HEK293 (cell line): ENCODE measurements around the gene FADS1.

Source experiments
- CTCF ChIA-PET: fragments of 350-600 bp; formaldehyde crosslinking; extraction: SDS; loops from one replicate; lab custom pipeline; 2021; ENCODE audit warnings: antibody characterized with exemption; lab: Yijun Ruan, JAX
- POLR2A ChIA-PET: fragments of 300-600 bp; formaldehyde crosslinking; extraction: SDS; loops from one replicate; lab custom pipeline; 2020; ENCODE audit warnings: antibody characterized with exemption, inconsistent platforms; lab: Yijun Ruan, JAX
- H3K27ac ChIP-seq: fragments of 200-500 bp; sonication (Bioruptor generic); 2 replicates; pipeline ENCODE4 v1.5.1; 2014; ENCODE audit warnings: low read depth, low read length, control low read depth, inconsistent platforms; ENCODE audit errors: extremely low read depth
- H3K36me3 ChIP-seq, 2 experiments: fragments of 200-500 bp in 1 of 2; sonication (Bioruptor generic) in 1 of 2; 1 replicate in 1 of 2; 2 replicates in 1 of 2; pipeline ENCODE4 v1.5.1; 2014 to 2017; ENCODE audit warnings: inconsistent platforms in 2 of 2, low read length in 2 of 2; ENCODE audit not compliant: control insufficient read depth in 2 of 2, insufficient read depth in 1 of 2
- H3K4me1 ChIP-seq: fragments of 200-500 bp; sonication (Bioruptor generic); 2 replicates; pipeline ENCODE4 v1.5.1; 2014; ENCODE audit warnings: mild to moderate bottlenecking, low read length, inconsistent platforms; ENCODE audit not compliant: control insufficient read depth, insufficient read depth
- H3K4me3 ChIP-seq: 2 replicates; pipeline ENCODE4 v1.5.1; 2011; ENCODE audit warnings: low read depth, mild to moderate bottlenecking, control low read depth, low read length, moderate library complexity
- H3K9me3 ChIP-seq: fragments of 200-500 bp; sonication (Bioruptor generic); 2 replicates; pipeline ENCODE4 v1.5.1; 2014; ENCODE audit warnings: low read depth, low read length, inconsistent platforms; ENCODE audit not compliant: control insufficient read depth, insufficient read depth
- AEBP2 ChIP-seq: fragments of 450-650 bp; formaldehyde crosslinking; IDR thresholded peaks from 2 replicates; pipeline ENCODE4 v1.5.1; 2016; ENCODE audit warnings: missing biosample characterization, missing genetic modification characterization, borderline replicate concordance
- GLIS2 ChIP-seq: fragments of 450-650 bp; formaldehyde crosslinking; IDR thresholded peaks from 2 replicates; pipeline ENCODE4 v1.5.1; 2016; ENCODE audit warnings: missing biosample characterization, missing genetic modification characterization
- HOXC10 ChIP-seq: sonication (generic); formaldehyde crosslinking; IDR thresholded peaks from 2 replicates; pipeline ENCODE4 v1.8.1; 2023; ENCODE audit warnings: mild to moderate bottlenecking, missing genetic modification reagents
- IKZF3 ChIP-seq: fragments of 450-650 bp; IDR thresholded peaks from 2 replicates; pipeline ENCODE4 v1.5.0; 2018; ENCODE audit warnings: missing biosample characterization, mild to moderate bottlenecking, missing genetic modification characterization, moderate library complexity
- KLF1 ChIP-seq: fragments of 450-650 bp; formaldehyde crosslinking; IDR thresholded peaks from 2 replicates; pipeline ENCODE4 v1.5.1; 2016; ENCODE audit warnings: missing biosample characterization, missing genetic modification characterization
- KLF16 ChIP-seq: fragments of 450-650 bp; formaldehyde crosslinking; IDR thresholded peaks from 2 replicates; pipeline ENCODE4 v1.5.1; 2017; ENCODE audit warnings: missing biosample characterization, missing genetic modification characterization
- SCRT1 ChIP-seq: fragments of 450-650 bp; formaldehyde crosslinking; IDR thresholded peaks from 2 replicates; pipeline ENCODE4 v1.5.1; 2016; ENCODE audit warnings: missing biosample characterization, missing genetic modification characterization, borderline replicate concordance
- SP2 ChIP-seq: fragments of 450-650 bp; formaldehyde crosslinking; IDR thresholded peaks from 2 replicates; pipeline ENCODE4 v1.5.1; 2016; ENCODE audit warnings: missing biosample characterization, missing genetic modification characterization
- ZBTB17 ChIP-seq: fragments of 450-650 bp; formaldehyde crosslinking; IDR thresholded peaks from 2 replicates; pipeline ENCODE4 v1.5.1; 2016; ENCODE audit warnings: missing biosample characterization, missing genetic modification characterization
- ZBTB20 ChIP-seq: fragments of 450-650 bp; formaldehyde crosslinking; IDR thresholded peaks from 2 replicates; pipeline ENCODE4 v1.5.1; 2016; ENCODE audit warnings: missing biosample characterization, missing genetic modification characterization
- ZFP69B ChIP-seq: fragments of 450-650 bp; formaldehyde crosslinking; IDR thresholded peaks from 2 replicates; pipeline ENCODE4 v1.5.1; 2016; ENCODE audit warnings: missing biosample characterization, missing genetic modification characterization
- ZNF10 ChIP-seq: fragments of 450-650 bp; formaldehyde crosslinking; IDR thresholded peaks from 2 replicates; pipeline ENCODE4 v1.5.1; 2017; ENCODE audit warnings: missing biosample characterization, missing genetic modification characterization
- ZNF169 ChIP-seq: fragments of 450-650 bp; formaldehyde crosslinking; IDR thresholded peaks from 2 replicates; pipeline ENCODE4 v1.5.1; 2016; ENCODE audit warnings: missing biosample characterization, missing genetic modification characterization
- ZNF23 ChIP-seq: fragments of 450-650 bp; formaldehyde crosslinking; IDR thresholded peaks from 2 replicates; pipeline ENCODE4 v1.5.1; 2016; ENCODE audit warnings: missing biosample characterization, missing genetic modification characterization, borderline replicate concordance
- ZNF311 ChIP-seq: fragments of 450-650 bp; formaldehyde crosslinking; IDR thresholded peaks from 2 replicates; pipeline ENCODE4 v1.5.1; 2017; ENCODE audit warnings: missing biosample characterization, missing genetic modification characterization, borderline replicate concordance
- ZNF335 ChIP-seq: fragments of 450-650 bp; formaldehyde crosslinking; conservative IDR thresholded peaks from 2 replicates; pipeline ENCODE4 v1.5.1; 2016; ENCODE audit warnings: missing biosample characterization, missing genetic modification characterization
- ZNF341 ChIP-seq: fragments of 450-650 bp; formaldehyde crosslinking; IDR thresholded peaks from 2 replicates; pipeline ENCODE4; 2016; ENCODE audit warnings: low read depth, missing biosample characterization, missing genetic modification characterization
- ZNF521 ChIP-seq: fragments of 450-650 bp; formaldehyde crosslinking; IDR thresholded peaks from 2 replicates; pipeline ENCODE4 v1.5.1; 2017; ENCODE audit warnings: missing biosample characterization, mild to moderate bottlenecking, missing genetic modification characterization
- ZNF600 ChIP-seq: fragments of 450-650 bp; formaldehyde crosslinking; IDR thresholded peaks from 2 replicates; pipeline ENCODE4 v1.5.1; 2016; ENCODE audit warnings: missing biosample characterization, missing genetic modification characterization
- ZNF629 ChIP-seq: fragments of 450-650 bp; formaldehyde crosslinking; IDR thresholded peaks from 2 replicates; pipeline ENCODE4 v1.5.1; 2017; ENCODE audit warnings: missing biosample characterization, missing genetic modification characterization
- ZNF792 ChIP-seq: fragments of 450-650 bp; formaldehyde crosslinking; IDR thresholded peaks from 2 replicates; pipeline ENCODE4 v1.5.1; 2016; ENCODE audit warnings: missing biosample characterization, missing genetic modification characterization
- ZNF830 ChIP-seq: fragments of 450-650 bp; IDR thresholded peaks from 2 replicates; pipeline ENCODE4 v1.5.0; 2018; ENCODE audit warnings: missing biosample characterization, missing genetic modification characterization, low read depth, mild to moderate bottlenecking, moderate library complexity
- ZSCAN16 ChIP-seq: fragments of 450-650 bp; formaldehyde crosslinking; IDR thresholded peaks from 2 replicates; pipeline ENCODE4 v1.5.1; 2016; ENCODE audit warnings: missing biosample characterization, missing genetic modification characterization
- ZSCAN23 ChIP-seq: fragments of 450-650 bp; formaldehyde crosslinking; IDR thresholded peaks from 2 replicates; pipeline ENCODE4 v1.5.1; 2016; ENCODE audit warnings: missing biosample characterization, missing genetic modification characterization
- ZXDB ChIP-seq: fragments of 450-650 bp; formaldehyde crosslinking; IDR thresholded peaks from 2 replicates; pipeline ENCODE4 v1.5.1; 2016; ENCODE audit warnings: missing biosample characterization, missing genetic modification characterization
- TF ChIP-seq, protein P1 (sequence below): fragments of 450-650 bp; formaldehyde crosslinking; IDR thresholded peaks from 2 replicates; pipeline ENCODE4 v1.5.1; 2016; ENCODE audit warnings: missing biosample characterization, missing genetic modification characterization, low read depth
- TF ChIP-seq, protein P2 (sequence below): fragments of 450-650 bp; formaldehyde crosslinking; IDR thresholded peaks from 2 replicates; pipeline ENCODE4 v1.5.1; 2016; ENCODE audit warnings: missing biosample characterization, missing genetic modification characterization
- TF ChIP-seq, protein P3 (sequence below): sonication (generic); formaldehyde crosslinking; IDR thresholded peaks from 2 replicates; pipeline ENCODE4 v1.8.1; 2022; ENCODE audit warnings: mild to moderate bottlenecking, moderate library complexity, missing genetic modification reagents
- TF ChIP-seq, protein P4 (sequence below): fragments of 450-650 bp; formaldehyde crosslinking; IDR thresholded peaks from 2 replicates; pipeline ENCODE4 v1.5.1; 2017; ENCODE audit warnings: missing biosample characterization, missing genetic modification characterization

The FADS1 gene

DNA sequence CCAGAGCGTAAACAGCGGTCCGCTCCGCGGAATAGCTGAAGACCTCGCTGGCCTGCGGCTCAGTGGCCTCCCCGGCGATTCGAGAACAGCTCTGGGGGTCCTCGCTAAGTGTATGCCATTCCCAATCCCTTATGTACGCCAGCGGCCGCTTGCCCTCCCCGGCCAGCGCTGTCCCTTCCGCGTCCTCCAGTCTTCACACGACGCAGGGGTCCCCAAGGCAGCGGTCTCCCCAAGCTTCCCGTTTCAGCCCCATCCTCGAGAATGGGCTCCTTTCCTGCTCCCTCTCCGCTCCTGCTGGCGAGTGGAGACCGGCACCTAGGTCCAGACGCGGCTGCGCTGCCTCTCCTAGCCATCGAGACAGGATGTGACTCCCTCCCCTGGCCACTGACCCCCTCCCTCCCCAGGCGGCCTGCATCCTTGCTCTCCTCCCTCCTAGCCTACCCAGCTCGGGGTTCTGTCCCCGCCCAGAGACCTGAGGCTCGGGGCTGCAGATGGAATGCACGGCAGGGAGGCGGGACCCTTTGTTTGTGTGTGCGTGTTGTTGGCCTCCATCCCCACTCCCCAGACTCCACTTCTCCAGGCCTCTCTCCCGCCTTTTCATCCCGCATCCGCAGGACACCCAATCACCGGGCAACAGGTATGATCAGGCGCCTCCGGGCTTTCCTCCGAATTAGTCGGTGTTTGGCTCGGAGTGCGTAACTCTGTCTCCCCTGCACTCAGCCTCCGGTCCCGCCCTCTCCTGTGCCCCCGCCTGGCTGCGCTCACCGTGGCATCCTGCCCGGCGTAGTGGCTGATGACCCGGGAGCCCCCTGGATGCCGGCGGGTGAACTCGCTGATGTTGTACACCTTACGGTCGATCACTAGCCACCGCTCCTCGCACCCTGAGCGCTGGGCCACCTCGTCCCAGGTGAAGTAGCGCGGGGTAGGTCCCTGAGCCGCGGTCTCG is 740 bp downstream of the FADS1 start:
- peak overlapping the region; percentile 76 for H3K27ac ChIP-seq
- POLR2A ChIA-PET = interaction anchor here (0.7 to 4.8 kb wide), 9 partner anchors 9 to 296 kb away, joined by 3 to 55 read pairs (median 6); partner anchors contain the start of genes FADS2, FEN1, FTH1 and TMEM258
- peak overlapping the region; percentile 64 for H3K4me3 ChIP-seq
- peaks cover 0 to 18% of the 10 kb centered on the region in 2 experiments; a peak in 1 of 3 replicates for H3K36me3 ChIP-seq
- CTCF ChIA-PET = interaction anchor here (0.6 to 6.0 kb wide), 10 partner anchors 10 to 180 kb away, joined by 3 to 40 read pairs (median 4); no protein-coding TSS in a partner anchor
- H3K4me1 ChIP-seq = no peaks in the 10 kb centered on the region
- H3K9me3 ChIP-seq = no peaks in the 10 kb centered on the region
- TF ChIP-seq, protein P1, sequence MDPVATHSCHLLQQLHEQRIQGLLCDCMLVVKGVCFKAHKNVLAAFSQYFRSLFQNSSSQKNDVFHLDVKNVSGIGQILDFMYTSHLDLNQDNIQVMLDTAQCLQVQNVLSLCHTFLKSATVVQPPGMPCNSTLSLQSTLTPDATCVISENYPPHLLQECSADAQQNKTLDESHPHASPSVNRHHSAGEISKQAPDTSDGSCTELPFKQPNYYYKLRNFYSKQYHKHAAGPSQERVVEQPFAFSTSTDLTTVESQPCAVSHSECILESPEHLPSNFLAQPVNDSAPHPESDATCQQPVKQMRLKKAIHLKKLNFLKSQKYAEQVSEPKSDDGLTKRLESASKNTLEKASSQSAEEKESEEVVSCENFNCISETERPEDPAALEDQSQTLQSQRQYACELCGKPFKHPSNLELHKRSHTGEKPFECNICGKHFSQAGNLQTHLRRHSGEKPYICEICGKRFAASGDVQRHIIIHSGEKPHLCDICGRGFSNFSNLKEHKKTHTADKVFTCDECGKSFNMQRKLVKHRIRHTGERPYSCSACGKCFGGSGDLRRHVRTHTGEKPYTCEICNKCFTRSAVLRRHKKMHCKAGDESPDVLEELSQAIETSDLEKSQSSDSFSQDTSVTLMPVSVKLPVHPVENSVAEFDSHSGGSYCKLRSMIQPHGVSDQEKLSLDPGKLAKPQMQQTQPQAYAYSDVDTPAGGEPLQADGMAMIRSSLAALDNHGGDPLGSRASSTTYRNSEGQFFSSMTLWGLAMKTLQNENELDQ (tag by site-specific recombination) = no peak
- TF ChIP-seq SCRT1 (tag by site-specific recombination) = peak; percentile 77; the same call in 1 of the 2 replicates
- TF ChIP-seq ZNF830 (tag by site-specific recombination) = no peak
- TF ChIP-seq ZSCAN16 = no peak
- TF ChIP-seq, protein P2, sequence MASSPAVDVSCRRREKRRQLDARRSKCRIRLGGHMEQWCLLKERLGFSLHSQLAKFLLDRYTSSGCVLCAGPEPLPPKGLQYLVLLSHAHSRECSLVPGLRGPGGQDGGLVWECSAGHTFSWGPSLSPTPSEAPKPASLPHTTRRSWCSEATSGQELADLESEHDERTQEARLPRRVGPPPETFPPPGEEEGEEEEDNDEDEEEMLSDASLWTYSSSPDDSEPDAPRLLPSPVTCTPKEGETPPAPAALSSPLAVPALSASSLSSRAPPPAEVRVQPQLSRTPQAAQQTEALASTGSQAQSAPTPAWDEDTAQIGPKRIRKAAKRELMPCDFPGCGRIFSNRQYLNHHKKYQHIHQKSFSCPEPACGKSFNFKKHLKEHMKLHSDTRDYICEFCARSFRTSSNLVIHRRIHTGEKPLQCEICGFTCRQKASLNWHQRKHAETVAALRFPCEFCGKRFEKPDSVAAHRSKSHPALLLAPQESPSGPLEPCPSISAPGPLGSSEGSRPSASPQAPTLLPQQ (tag by site-specific recombination) = peak; percentile 34; the same call in 1 of the 2 replicates
- no peak for TF ChIP-seq ZNF311
- TF ChIP-seq ZNF629 = no peak
- TF ChIP-seq ZFP69B = no peak
- peak; percentile 57 for TF ChIP-seq SP2 (tag by site-specific recombination)
- TF ChIP-seq ZBTB17 (tag by site-specific recombination) = peak; percentile 67
- no peak for TF ChIP-seq AEBP2
- TF ChIP-seq ZNF600 = 0 out of 2 replicates have a peak, but pooled peaks have one; percentile 40
- TF ChIP-seq ZNF335 (tag by site-specific recombination) = peak; percentile 85
- no peak for TF ChIP-seq ZNF341 (tag by site-specific recombination)
- no peak for TF ChIP-seq IKZF3 (tag by site-specific recombination)
- no peak for TF ChIP-seq ZNF10 (tag by site-specific recombination)
- peak; percentile 68; the same call in 1 of the 2 replicates for TF ChIP-seq HOXC10 (CRISPR knock-in tag)
- no peak for TF ChIP-seq GLIS2 (tag by site-specific recombination)
- TF ChIP-seq, protein P3, sequence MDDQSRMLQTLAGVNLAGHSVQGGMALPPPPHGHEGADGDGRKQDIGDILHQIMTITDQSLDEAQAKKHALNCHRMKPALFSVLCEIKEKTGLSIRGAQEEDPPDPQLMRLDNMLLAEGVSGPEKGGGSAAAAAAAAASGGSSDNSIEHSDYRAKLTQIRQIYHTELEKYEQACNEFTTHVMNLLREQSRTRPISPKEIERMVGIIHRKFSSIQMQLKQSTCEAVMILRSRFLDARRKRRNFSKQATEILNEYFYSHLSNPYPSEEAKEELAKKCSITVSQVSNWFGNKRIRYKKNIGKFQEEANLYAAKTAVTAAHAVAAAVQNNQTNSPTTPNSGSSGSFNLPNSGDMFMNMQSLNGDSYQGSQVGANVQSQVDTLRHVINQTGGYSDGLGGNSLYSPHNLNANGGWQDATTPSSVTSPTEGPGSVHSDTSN (CRISPR knock-in tag) = peak; percentile 11; the same call in 1 of the 2 replicates
- TF ChIP-seq, protein P4, sequence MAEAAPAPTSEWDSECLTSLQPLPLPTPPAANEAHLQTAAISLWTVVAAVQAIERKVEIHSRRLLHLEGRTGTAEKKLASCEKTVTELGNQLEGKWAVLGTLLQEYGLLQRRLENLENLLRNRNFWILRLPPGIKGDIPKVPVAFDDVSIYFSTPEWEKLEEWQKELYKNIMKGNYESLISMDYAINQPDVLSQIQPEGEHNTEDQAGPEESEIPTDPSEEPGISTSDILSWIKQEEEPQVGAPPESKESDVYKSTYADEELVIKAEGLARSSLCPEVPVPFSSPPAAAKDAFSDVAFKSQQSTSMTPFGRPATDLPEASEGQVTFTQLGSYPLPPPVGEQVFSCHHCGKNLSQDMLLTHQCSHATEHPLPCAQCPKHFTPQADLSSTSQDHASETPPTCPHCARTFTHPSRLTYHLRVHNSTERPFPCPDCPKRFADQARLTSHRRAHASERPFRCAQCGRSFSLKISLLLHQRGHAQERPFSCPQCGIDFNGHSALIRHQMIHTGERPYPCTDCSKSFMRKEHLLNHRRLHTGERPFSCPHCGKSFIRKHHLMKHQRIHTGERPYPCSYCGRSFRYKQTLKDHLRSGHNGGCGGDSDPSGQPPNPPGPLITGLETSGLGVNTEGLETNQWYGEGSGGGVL (tag by site-specific recombination) = peak; percentile 49
- TF ChIP-seq ZNF169 (tag by site-specific recombination) = no peak
- peak; percentile 18; the same call in 1 of the 2 replicates for TF ChIP-seq ZBTB20 (tag by site-specific recombination)
- no peak for TF ChIP-seq ZSCAN23
- peak; percentile 29; the same call in 1 of the 2 replicates for TF ChIP-seq KLF1
- TF ChIP-seq ZNF23 = no peak
- no peak for TF ChIP-seq ZNF792 (tag by site-specific recombination)
- TF ChIP-seq ZNF521 (tag by site-specific recombination) = no peak
- TF ChIP-seq KLF16 = peak; percentile 45; the same call in 1 of the 2 replicates
- 0 out of 2 replicates have a peak, but pooled peaks have one; percentile 37 for TF ChIP-seq ZXDB (tag by site-specific recombination)
